Measurements from ENCODE around the gene FKBP8. TPM values are rescaled to one million over a fixed set of nuclear protein-coding genes. Genes with fewer than 3 reads are reported as not detected.

FKBP8 gene
- total RNA-seq, 1 donor from 2014 or later = 376 TPM

DNA sequence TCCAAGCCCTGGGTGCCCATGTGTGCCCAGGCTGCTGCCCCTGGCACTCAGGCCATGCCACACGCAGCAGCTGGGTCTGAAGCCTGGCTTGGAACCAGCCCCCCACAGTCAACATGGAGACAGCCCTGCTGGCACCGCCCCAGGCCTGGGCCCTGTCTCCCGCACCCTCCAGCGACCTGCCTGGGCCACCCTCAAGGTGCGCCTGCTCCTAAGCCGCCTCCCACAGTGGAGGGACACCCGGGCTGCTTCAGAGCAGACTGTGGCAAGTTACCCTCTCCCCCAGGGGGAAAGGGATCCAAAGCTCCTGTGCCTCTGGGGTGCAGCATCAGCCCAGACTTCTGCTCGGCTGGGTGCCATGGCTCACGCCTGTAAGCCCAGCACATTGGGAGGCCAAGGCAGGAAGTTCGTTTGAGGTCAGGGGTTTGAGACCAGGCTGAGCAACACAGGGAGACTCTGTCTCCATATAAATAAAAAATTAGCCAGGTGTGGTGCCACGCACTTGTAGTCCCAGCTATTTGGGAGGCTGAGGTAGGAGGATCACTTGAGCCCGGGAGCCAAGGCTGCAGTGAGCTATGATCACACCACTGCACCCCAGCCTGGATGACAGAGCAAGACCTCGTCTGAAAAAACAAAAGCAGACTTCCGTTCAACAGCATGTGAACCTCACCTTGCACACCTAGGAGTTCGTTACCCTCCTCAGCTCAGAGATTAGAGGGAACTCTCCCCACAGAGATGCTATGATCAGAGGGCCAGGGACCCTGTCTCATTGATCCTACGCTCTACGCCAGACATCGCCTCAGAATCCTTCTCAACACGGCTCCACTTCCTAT, 37.1 kb downstream of the FKBP8 start:
- no peak for TF ChIP-seq POLR2AphosphoS5 (IDR thresholded peaks at IDR 0.05; ENCODE audit: insufficient read depth in 1 of 2, low read depth in 1 of 2)
- TF ChIP-seq CTCF (IDR thresholded peaks at IDR 0.05) = no peak
- no peak for TF ChIP-seq POLR2A (IDR thresholded peaks at IDR 0.05)
- H3K4me3 ChIP-seq = no peak overlapping the region
- intact Hi-C loops (cut with DNase I) = no loop called here
- peaks cover 96% of the 10 kb centered on the region for H3K4me1 ChIP-seq
- no peaks in the 10 kb centered on the region for H3K9me3 ChIP-seq
- H3K27me3 ChIP-seq = no peaks in the 10 kb centered on the region
- peak overlapping the region; percentile 82 for H3K27ac ChIP-seq
- H3K36me3 ChIP-seq = no peaks in the 10 kb centered on the region
- DNase-seq (ENCODE audit: extremely low spot score in 2 of 2) = no peak

DNA sequence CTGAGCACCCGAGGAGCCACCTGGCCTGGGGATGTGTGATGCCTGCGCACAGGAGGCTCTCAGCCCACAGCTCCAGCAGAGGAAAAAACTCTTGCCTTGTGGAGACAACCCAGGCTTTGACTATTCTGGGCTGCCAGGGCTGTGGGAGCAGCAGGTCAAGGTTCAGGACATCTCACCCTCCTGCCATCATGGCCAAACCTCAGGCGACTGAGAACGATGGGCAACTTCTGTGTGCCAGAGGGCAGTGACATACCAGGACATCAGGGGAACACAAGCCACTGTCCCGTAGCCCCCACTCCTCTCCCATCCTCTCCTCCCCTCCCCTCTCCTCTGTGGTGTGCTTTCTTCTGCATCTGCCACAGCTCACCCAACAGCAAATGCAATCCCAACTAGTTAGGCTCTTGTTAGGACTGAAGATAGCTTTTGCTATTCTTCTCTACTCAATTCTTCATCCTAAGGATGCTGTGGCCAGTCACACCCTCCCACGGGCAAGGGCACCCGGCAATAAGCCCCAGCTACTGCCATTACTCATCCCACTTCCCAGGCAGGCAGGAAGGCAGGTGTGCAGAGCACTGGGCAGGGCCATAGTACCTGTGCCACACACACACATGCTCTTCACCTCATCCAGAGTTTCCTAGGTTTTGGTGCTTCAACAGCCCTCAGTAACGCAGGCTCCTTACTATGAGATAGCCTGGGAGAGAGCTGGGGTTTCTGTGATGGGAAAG, 38.3 kb downstream of the FKBP8 start:
- intact Hi-C loops (cut with DNase I) = no loop called here
- TF ChIP-seq CTCF (IDR thresholded peaks at IDR 0.05) = no peak
- TF ChIP-seq POLR2A (IDR thresholded peaks at IDR 0.05) = no peak
- TF ChIP-seq POLR2AphosphoS5 (IDR thresholded peaks at IDR 0.05; ENCODE audit: insufficient read depth in 1 of 2, low read depth in 1 of 2) = no peak
- Histone ChIP-seq H3K4me1 (peaks cover 100% of the 10 kb centered on the region), H3K27me3 (no peaks in the 10 kb centered on the region), H3K27ac (peak overlapping the region; percentile 82), H3K4me3 (no peak overlapping the region), H3K36me3 (no peaks in the 10 kb centered on the region), H3K9me3 (no peaks in the 10 kb centered on the region)
- DNase-seq (ENCODE audit: extremely low spot score in 2 of 2) = no peak

DNA sequence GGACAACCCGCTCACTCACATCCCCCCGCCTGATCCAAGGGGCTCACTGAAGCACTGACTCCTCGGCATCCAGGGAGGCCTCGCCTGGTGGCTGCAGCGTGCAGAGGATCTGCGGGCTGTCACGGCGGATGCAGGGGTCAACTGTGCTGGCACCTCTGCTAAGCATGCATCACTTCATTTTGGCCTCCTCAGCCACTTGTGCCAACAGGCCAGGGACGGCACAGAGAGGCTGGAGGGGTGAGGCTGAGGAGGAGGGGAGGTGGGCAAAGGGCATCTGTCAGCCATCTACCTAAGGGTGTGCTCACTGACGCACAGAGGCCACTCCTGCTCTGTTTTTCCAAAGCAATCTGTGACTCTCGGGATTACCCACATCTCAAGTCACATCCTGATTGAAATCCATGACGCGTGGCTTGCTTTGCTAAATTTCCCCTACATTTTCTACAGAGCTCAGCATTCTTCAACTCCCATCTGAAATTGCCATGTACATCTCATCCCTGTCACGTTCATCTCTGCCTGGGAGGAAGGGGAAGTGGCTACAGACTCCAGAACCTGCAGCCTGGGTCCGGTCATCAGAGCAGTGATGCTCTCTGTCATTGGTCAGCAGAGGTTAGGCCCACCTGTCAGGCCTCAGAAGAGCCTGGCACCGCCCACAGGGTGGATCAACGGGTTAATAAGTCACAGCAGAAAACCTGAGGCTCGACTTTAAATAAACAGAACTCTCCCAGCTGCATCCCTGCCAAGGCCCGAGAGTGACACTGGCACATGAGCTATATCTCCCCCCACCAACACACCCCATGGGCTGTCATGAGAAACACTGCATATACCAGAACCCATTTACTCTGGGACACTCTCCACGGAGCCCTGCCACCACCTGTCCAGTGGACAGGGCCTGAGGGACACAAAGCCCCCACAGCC, 39.1 kb downstream of the FKBP8 start:
- Histone ChIP-seq H3K4me3 (no peak overlapping the region), H3K36me3 (no peaks in the 10 kb centered on the region), H3K27me3 (no peaks in the 10 kb centered on the region), H3K9me3 (no peaks in the 10 kb centered on the region), H3K27ac (peak overlapping the region; percentile 3), H3K4me1 (peaks cover 100% of the 10 kb centered on the region)
- no peak for TF ChIP-seq POLR2AphosphoS5 (IDR thresholded peaks at IDR 0.05; ENCODE audit: insufficient read depth in 1 of 2, low read depth in 1 of 2)
- TF ChIP-seq POLR2A (IDR thresholded peaks at IDR 0.05) = no peak
- TF ChIP-seq CTCF (IDR thresholded peaks at IDR 0.05) = no peak
- DNase-seq (ENCODE audit: extremely low spot score in 2 of 2) = no peak
- intact Hi-C loops (cut with DNase I) = no loop called here

DNA sequence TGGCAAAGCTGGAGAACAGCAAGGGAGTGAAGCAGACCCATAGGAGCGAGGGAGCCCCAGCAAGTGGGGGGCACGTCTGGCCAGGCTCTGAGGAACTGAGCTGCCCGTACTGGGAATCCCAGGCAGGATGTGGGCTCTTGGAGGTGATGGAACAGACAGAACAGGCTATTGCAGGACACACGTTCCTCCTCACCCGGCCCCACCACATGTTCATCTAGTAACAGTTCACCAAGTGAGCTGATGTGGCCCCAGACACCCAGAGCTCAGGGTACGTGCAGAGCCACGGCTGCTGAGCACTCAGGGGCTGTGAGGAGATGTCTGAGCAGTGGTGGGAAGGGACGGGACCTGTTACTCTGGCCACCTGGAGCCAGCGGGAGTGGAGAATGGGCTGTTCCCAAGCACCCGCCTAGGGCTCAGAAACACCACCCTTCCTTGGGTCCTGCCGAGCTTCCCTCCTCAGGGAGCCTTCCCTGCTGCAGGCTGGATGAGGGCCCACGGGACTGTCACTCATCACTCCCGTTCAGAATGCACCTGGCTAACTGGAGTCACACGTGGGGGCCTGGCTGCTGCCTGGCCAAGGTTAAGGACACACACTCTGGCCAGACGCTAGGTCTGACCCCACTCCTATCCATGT, 39.9 kb downstream of the FKBP8 start:
- peaks cover 100% of the 10 kb centered on the region for H3K4me1 ChIP-seq
- H3K27me3 ChIP-seq = no peaks in the 10 kb centered on the region
- no peak overlapping the region for H3K4me3 ChIP-seq
- H3K9me3 ChIP-seq = no peaks in the 10 kb centered on the region
- intact Hi-C loops (cut with DNase I) = no loop called here
- no peaks in the 10 kb centered on the region for H3K36me3 ChIP-seq
- TF ChIP-seq POLR2AphosphoS5 (IDR thresholded peaks at IDR 0.05; ENCODE audit: insufficient read depth in 1 of 2, low read depth in 1 of 2) (no peak), CTCF (IDR thresholded peaks at IDR 0.05) (no peak), POLR2A (IDR thresholded peaks at IDR 0.05) (no peak)
- DNase-seq (ENCODE audit: extremely low spot score in 2 of 2) = no peak
- peak overlapping the region; percentile 41 for H3K27ac ChIP-seq

Data from vagina (tissue), 2 donors.